ENCODE results near the gene LAD1.

LAD1 gene

GRCh38 chr1:201341377-201341776, 57.7 kb downstream of the LAD1 start:
- DNase-seq (ENCODE audit: insufficient read length) = no peak
- no peak for TF ChIP-seq TAF1 (IDR thresholded peaks at IDR 0.05; ENCODE audit: borderline replicate concordance, low read depth, low read length)
- no peak for TF ChIP-seq POLR2A (IDR thresholded peaks at IDR 0.05; ENCODE audit: low read depth, low read length)
- TF ChIP-seq POLR2AphosphoS5 (IDR thresholded peaks at IDR 0.05; ENCODE audit: low read depth, low read length) = no peak
- no peak for FAIRE-seq

- no peak for FAIRE-seq
- DNase-seq (ENCODE audit: insufficient read length) = no peak
- TF ChIP-seq POLR2A (IDR thresholded peaks at IDR 0.05; ENCODE audit: low read depth, low read length) = no peak
These were observed 62.2 kb downstream of the LAD1 start for GRCh38 chr1:201336711-201337450.

- FAIRE-seq = no peak
- TF ChIP-seq POLR2A (IDR thresholded peaks at IDR 0.05; ENCODE audit: low read depth, low read length) (no peak), POLR2AphosphoS5 (IDR thresholded peaks at IDR 0.05; ENCODE audit: low read depth, low read length) (no peak), TAF1 (IDR thresholded peaks at IDR 0.05; ENCODE audit: borderline replicate concordance, low read depth, low read length) (no peak)
- no peak for DNase-seq (ENCODE audit: insufficient read length)
These were observed 63.2 kb downstream of the LAD1 start for GRCh38 chr1:201335901-201336300.

- no peak for TF ChIP-seq POLR2AphosphoS5 (IDR thresholded peaks at IDR 0.05; ENCODE audit: low read depth, low read length)
- DNase-seq (ENCODE audit: insufficient read length) (no peak), FAIRE-seq (no peak)
These were observed 63.8 kb downstream of the LAD1 start for GRCh38 chr1:201335174-201335870.

DNA sequence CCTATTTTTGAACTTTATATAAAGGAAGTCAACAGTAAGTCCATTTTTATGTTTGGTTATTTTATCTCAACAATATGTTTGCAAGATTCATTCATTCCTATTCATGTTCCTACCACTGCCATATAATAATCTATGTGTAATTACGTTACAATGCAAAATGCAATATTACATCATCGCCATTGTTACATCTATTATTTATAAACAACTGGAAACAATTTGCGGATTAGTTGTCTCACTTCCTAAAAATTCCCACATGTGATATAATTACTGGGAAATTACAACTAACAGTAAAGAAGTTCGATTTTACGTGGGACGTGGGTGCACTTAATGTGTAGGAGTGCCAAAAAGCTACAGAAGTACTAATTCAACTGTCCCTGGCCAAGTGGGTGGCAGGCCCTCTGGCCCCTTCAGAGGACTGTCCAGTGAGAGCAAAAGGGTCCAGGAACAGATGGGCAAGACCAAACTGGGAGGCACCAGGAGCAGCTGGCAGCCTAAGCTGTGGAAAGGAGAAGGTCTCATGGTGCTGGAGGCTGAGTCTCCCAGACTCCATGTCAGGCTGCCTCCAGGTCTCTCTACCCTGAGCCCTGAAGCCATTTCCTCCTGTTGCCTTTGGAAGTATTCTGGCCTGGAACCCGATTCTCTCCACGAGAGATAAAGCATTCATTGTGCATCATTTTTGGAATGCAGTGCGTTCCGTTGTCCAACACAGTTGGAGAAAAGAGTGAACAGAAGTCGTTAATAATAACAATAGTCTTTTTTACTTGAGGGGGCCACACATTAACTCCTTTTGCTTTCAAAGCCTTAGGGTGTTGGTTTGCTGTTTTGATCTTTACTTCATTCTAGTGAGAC, 64.6 kb downstream of the LAD1 start:
- no peak for DNase-seq (ENCODE audit: insufficient read length)
- TF ChIP-seq POLR2A (IDR thresholded peaks at IDR 0.05; ENCODE audit: low read depth, low read length) (no peak), TAF1 (IDR thresholded peaks at IDR 0.05; ENCODE audit: borderline replicate concordance, low read depth, low read length) (no peak), POLR2AphosphoS5 (IDR thresholded peaks at IDR 0.05; ENCODE audit: low read depth, low read length) (no peak)
- FAIRE-seq = no peak

DNA sequence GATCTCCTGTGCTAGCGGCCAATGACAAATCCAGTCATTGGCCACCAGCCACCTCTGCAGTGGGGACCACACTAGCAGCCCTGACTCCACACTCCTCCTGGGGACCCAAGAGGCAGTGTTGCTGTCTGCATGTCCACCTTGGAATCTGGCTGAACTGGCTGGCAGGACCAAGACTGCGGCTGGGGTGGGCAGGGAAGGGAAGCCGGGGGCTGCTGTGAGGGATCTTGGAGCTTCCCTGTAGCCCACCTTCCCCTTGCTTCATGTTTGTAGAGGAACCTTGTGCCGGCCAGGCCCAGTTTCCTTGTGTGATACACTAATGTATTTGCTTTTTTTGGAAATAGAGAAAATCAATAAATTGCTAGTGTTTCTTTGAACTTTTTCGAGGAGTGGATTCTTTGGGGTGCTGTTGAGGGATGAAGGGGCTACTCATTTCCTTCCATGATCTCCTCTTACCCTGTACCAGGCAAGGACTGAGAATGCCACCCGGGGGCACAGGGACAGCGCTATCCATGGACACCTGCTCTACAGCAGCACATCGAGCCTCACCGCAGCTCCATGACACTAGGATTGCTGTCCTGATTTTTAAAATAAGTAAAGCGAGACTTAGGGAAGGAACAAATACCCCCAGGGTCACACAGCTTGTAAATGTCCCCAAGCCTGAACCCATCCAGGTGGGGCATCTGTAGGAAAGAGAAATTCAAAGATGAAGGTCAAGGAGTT, 66.3 kb downstream of the LAD1 start:
- TF ChIP-seq POLR2AphosphoS5 (IDR thresholded peaks at IDR 0.05; ENCODE audit: low read depth, low read length) (no peak), TAF1 (IDR thresholded peaks at IDR 0.05; ENCODE audit: borderline replicate concordance, low read depth, low read length) (no peak), POLR2A (IDR thresholded peaks at IDR 0.05; ENCODE audit: low read depth, low read length) (no peak)
- no peak for DNase-seq (ENCODE audit: insufficient read length)
- no peak for FAIRE-seq

GRCh38 chr1:201332021-201332420, 67.1 kb downstream of the LAD1 start:
- no peak for FAIRE-seq
- TF ChIP-seq POLR2A (IDR thresholded peaks at IDR 0.05; ENCODE audit: low read depth, low read length) = no peak
- DNase-seq (ENCODE audit: insufficient read length) = no peak

GRCh38 chr1:201331166-201331565, 68.0 kb downstream of the LAD1 start:
- DNase-seq (ENCODE audit: insufficient read length) (no peak), FAIRE-seq (no peak)
- TF ChIP-seq TAF1 (IDR thresholded peaks at IDR 0.05; ENCODE audit: borderline replicate concordance, low read depth, low read length) (no peak), POLR2AphosphoS5 (IDR thresholded peaks at IDR 0.05; ENCODE audit: low read depth, low read length) (no peak), POLR2A (IDR thresholded peaks at IDR 0.05; ENCODE audit: low read depth, low read length) (no peak)
